ENCODE results near the gene GPR68. TPM values are rescaled to one million over a fixed set of nuclear protein-coding genes. Genes with fewer than 3 reads are reported as not detected.

GPR68 gene
- total and polyA plus RNA-seq, 8 donors, result 1.3 to 4.9 (median 3.3) TPM

DNA sequence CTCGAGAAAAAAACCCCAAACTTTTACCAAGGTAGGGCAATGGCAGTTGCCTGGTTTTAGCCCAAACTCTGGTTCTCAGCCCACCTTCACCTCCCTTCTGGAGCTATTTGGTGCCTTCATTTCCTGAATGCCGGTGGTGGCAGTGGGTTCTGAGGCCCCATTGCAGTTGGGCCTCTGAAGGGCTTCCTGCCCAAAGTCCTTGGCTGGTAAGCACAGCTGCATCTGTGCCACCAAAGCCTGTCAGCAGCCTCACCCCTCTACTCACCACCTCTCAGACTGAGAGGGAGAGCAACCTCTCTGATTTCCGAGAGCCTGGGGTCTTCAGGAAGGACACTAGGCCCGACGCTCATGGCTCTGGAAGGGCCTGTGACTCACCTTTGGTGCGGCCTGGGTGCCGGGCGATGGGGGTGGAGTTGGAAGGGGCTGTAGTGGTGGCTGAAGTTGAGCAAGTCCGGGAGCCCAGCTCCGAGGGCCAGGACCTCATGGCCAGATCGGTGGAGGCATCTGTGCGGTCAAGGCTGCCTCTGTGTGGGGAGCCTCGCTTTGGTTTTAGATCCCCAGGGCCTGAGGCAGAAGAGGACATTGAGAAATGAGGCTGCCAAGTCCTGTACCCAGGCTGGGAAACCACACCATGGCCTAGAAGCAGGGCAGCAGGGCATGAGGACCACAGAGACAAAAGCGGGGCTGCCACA is 38.6 kb upstream of the GPR68 start:
- Histone ChIP-seq H3K4me3 (no peak overlapping the region), H3K36me3 (peaks cover 0 to 90% of the 10 kb centered on the region in 2 donors), H3K27me3 (no peaks in the 10 kb centered on the region), H3K4me1 (peaks cover 3 to 9% of the 10 kb centered on the region in 2 donors), H3K9me3 (no peaks in the 10 kb centered on the region), H3K27ac (no peak overlapping the region)
- intact Hi-C loops (cut with DNase I), result loop anchor here (5.0 to 10.0 kb wide), 3 partner anchors 106 to 378 kb away; no protein-coding TSS in a partner anchor
- no peak for ATAC-seq
- DNase-seq, result no peak
- TF ChIP-seq CTCF (IDR thresholded peaks at IDR 0.05), result no peak

DNA sequence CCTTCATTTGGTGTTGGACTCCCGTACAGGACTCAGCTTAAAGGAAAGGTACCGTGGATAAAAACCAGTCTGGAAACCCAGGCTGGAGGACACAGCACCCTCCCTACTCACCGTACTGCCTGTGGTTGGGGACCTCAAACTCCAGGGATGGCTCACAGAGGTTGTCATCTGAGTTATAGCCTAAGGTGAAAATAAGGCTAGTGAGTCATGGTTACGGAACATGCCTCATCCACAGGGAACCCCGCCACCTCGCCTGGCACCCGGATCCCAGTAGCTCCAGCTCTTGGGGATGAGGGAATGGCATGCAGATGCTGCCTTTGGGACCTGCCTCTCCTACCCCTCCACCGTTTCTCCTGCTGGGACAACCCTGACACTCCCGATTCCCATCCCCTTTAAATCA is 36.8 kb upstream of the GPR68 start:
- no peak overlapping the region for H3K4me3 ChIP-seq
- H3K4me1 ChIP-seq, result peaks cover 3 to 7% of the 10 kb centered on the region in 2 donors
- H3K9me3 ChIP-seq, result no peaks in the 10 kb centered on the region
- H3K36me3 ChIP-seq, result peaks cover 0 to 92% of the 10 kb centered on the region in 2 donors
- no peak for TF ChIP-seq CTCF (IDR thresholded peaks at IDR 0.05)
- no peak overlapping the region for H3K27ac ChIP-seq
- DNase-seq (no peak), ATAC-seq (no peak)
- intact Hi-C loops (cut with DNase I), result loop anchor here (5.0 to 10.0 kb wide), 3 partner anchors 104 to 377 kb away; no protein-coding TSS in a partner anchor
- H3K27me3 ChIP-seq, result no peaks in the 10 kb centered on the region

DNA sequence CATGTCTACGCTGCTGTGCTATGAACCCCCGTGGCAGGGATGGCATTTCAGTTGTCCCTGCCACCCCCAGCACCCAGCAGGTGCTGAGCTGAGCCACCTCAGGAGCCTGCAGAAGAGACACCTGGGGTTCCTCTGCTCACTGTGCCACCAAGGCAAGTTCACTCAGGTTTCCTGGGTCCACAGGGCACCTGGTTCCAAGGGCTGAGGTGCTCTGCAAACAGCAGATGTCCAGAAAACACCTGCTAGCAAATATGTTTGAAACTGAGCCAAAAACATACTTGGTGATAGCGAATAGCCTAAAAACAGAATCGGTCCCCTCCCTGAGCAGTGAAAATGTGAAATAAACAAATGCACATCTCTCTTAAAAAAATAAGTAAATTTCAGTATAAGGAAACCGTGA is 35.6 kb upstream of the GPR68 start:
- no peak for ATAC-seq
- intact Hi-C loops (cut with DNase I), result loop anchor here (5.0 to 10.0 kb wide), 3 partner anchors 103 to 375 kb away; no protein-coding TSS in a partner anchor
- TF ChIP-seq CTCF (IDR thresholded peaks at IDR 0.05), result no peak
- H3K27me3 ChIP-seq, result no peaks in the 10 kb centered on the region
- no peaks in the 10 kb centered on the region for H3K9me3 ChIP-seq
- H3K4me3 ChIP-seq, result no peak overlapping the region
- DNase-seq, result no peak
- no peak overlapping the region for H3K27ac ChIP-seq
- peaks cover 3 to 7% of the 10 kb centered on the region in 2 donors for H3K4me1 ChIP-seq
- H3K36me3 ChIP-seq, result peaks cover 0 to 92% of the 10 kb centered on the region in 2 donors

- H3K4me1 ChIP-seq, result peaks cover 3 to 5% of the 10 kb centered on the region in 2 donors
- DNase-seq, result no peak
- ATAC-seq, result no peak
- H3K27ac ChIP-seq, result no peak overlapping the region
- no peaks in the 10 kb centered on the region for H3K9me3 ChIP-seq
- no peaks in the 10 kb centered on the region for H3K27me3 ChIP-seq
- TF ChIP-seq CTCF (IDR thresholded peaks at IDR 0.05), result no peak
- intact Hi-C loops (cut with DNase I), result no loop called here
- H3K36me3 ChIP-seq, result peaks cover 0 to 92% of the 10 kb centered on the region in 2 donors
- no peak overlapping the region for H3K4me3 ChIP-seq
Observed at GRCh38 chr14:91279354-91279753, 34.9 kb upstream of the GPR68 start.

DNA sequence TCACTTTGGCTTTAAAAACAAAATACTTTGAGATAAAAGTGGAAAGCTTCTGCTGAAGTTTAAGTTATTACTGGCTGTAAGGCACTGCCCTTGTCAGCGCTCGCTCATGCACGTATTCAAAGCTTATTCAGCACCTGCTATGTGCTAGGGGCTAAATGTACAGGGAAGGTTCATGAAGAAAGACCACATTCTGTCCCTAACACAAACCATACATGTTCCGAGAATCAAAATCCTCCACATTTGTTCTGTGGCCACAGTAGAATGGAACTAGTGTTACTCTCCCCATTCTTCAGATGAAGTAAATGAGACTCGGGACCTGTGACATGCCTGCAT is 33.8 kb upstream of the GPR68 start:
- H3K4me1 ChIP-seq, result peaks cover 0 to 10% of the 10 kb centered on the region in 2 donors

More for the DNA sequence above, 33.8 kb upstream of the GPR68 start:
- Histone ChIP-seq H3K27me3 (no peaks in the 10 kb centered on the region), H3K4me3 (no peak overlapping the region), H3K36me3 (peaks cover 0 to 92% of the 10 kb centered on the region in 2 donors), H3K9me3 (no peaks in the 10 kb centered on the region), H3K27ac (no peak overlapping the region)
- intact Hi-C loops (cut with DNase I), result no loop called here
- TF ChIP-seq CTCF (IDR thresholded peaks at IDR 0.05), result no peak
- ATAC-seq (no peak), DNase-seq (no peak)
